ENCODE results near the gene NCK2. TPM values are rescaled to one million over a fixed set of nuclear protein-coding genes. Genes with fewer than 3 reads are reported as not detected.

The NCK2 gene
- total RNA-seq, 1 experiment from 2014 or later = 51.3 TPM

DNA sequence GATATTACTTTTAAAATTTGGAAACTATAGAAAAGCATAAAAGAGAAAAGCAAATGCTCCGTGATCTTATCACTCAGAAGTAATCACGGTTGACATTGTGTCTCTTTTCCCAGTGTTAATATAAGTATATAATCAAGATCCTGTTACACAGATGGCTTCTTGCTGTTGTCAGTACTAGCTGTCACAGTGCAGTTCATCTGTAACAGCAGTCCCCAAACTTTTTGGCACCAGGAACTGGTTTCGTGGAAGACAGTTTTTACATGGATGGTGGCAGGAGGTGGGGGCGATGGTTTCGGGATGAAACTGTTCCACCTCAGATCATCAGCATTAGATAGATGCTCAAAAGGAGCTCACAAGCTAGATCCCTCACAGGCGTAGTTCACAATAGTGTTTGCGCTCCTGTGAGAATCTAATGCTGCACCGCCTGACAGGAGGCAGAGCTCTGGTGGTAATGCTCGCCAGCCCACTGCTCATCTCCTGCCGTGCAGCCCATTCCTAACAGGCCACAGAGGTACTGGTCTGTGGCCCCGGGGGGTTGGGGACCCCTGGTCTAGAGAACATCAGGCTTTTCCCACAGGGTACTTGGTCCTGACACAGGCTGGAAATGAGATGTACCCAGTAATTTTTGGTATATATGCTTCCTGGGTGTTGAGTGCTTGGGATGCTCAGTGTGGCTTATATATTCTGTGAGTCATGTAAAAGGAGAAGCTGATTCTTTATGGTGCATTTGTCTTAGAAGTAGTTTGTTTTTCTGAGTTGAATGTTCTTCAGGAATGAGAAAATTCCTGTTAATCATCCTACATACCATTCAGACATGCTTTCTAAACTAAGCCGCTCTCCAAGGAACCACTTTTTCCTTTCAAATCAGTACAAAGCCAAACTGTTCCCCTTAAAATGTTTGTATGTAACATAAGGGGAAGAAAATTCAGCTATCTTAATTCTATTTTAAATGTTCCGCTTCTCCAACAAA, 121.8 kb downstream of the NCK2 start:
- peak; percentile 5 for DNase-seq (ENCODE audit: low read depth)

DNA sequence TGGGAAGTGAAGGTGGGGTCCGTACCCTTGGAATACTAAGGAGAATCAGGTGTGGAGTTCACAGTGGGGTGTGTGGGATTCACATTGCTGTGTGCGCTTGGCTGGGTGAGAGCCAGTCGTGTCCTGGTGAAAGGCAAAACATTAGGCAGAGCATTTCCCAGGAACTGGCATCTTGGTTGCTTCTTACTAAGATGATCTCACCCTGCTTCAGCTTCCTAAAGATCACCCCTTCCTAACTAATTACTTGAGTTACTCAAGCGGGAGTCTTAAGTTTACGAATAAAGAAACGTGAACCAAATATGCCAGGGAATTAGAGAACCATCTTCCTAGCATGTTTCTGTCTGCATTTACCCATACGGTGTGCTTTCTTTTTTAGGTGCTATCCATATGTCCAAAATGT, 122.9 kb downstream of the NCK2 start:
- no peak for DNase-seq (ENCODE audit: low read depth)

DNA sequence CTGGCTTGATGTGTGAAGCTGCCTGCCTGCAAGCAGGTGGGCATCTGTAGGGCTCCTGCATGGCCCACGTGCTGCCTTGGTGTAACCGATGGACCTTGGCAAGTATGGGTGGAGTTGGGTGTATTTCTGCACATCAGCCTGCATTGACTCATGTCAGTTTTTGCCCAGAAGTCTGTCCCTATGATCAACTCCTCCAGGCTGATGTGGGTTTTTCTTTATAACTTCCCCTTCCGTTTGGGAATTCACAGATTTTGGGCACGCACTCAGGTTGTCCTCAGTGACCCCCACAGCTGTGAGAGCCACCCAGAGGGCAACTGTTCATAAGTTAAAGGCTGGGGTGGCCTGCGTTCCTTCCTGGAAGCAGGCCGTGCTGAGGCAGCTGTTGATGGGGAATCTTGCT, 123.3 kb downstream of the NCK2 start:
- no peak for DNase-seq (ENCODE audit: low read depth)

DNA sequence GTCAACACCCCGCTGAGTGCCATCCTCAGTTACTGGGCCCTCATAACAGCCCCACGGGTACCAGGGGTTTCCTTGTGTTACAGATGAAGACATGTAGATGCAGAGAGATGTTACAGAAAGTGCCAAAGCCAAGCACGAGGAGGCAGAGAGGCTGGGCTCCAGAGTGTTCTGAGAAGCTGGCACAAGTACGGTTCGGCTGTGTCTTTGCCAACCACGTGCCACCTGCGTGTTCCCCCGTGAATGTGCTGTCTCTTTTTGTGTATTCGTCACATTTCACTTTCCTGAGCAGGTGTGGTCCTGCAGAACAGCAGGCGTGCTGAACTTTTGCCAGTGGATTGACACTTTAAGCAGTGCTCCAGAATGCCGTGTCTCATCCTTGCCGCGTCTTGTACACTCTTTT, 124.6 kb downstream of the NCK2 start:
- DNase-seq (ENCODE audit: low read depth) = no peak

DNA sequence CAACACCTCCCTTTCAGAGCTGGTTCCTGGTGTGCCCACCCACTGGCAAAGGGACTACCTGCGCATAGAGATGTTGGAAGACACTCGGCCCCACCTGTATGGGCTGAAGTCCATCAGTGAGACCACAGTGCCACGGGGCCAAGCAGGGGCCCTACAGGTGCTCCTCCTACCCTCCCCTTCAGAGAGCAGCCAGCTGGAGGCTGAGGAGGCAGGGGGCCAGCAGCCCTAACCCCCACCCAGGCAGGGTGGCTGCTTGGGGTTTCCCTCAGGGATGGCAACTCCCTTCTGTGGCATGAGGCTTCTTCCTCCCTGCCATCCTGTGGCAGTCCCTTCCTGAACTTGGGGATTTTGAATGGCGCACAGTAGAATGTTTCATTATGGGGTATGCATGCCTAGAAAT, 125.3 kb downstream of the NCK2 start:
- no peak for DNase-seq (ENCODE audit: low read depth)

DNA sequence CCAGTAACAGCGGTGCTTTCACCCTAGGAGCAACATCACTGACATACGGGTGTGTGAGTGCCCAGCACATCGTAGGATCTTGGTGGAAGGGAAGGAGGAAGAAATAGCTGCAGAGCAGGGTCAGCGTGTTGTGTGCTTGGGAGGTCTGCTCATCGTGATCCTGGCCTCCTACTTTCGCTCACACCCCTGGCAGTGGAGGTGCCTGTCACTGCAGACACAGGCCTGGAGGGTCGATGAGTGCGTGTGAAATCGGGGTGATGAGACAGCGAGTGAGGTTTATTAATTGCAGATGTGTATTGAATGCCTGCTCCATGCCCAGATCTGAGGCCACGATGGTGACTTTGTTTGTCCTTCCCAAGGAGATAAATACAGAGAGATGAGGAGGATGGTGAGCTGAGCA, 126.1 kb downstream of the NCK2 start:
- DNase-seq (ENCODE audit: low read depth) = no peak

DNA sequence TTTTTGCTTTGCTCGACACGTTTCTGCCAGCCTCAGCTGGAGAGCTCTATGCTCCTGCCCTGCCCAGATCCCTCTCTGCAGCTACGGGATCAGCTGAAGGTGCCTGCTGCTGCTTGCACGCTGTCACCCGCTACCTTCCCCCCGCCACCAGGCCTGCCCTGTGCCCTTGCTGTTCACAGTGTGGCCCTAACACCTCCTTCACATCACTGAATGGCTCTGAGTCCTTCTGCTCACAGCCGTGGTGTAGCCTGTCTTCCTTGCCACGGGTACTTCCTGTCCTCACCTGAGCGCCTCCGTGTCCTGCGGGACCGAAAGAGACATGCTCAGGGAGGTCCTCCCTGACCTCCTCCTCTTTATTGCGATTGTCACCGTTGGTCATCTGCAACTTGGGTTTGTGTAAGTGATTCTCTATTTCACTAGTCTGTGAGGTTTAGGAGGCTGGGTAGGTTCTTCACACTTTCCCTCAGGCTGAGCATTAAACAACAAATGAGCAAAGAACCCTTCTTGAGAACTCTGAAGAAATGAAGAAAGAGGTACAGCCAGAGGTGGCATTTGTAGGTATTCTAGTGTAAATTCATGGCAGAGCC, 127.5 kb downstream of the NCK2 start:
- DNase-seq (ENCODE audit: low read depth) = no peak

DNA sequence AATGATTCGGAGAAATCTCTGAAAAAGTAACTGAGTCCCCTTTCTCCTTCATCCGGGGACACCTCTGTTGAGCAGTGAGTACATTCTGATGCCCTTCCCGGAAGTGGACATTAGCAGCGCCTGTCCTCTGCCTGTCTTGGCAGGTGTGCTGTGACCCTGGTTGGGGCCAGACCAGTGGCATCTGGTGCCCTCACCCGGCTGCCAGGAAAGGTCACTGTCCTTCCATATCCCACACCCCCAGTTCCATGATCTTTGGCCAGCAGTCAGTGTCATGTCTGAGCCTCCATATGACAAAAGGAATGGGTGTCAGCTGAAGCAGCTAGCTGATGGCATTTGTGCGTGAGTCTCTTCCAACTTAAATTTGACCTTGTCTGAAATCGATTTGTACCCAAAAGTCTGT, 128.1 kb downstream of the NCK2 start:
- DNase-seq (ENCODE audit: low read depth) = no peak

DNA sequence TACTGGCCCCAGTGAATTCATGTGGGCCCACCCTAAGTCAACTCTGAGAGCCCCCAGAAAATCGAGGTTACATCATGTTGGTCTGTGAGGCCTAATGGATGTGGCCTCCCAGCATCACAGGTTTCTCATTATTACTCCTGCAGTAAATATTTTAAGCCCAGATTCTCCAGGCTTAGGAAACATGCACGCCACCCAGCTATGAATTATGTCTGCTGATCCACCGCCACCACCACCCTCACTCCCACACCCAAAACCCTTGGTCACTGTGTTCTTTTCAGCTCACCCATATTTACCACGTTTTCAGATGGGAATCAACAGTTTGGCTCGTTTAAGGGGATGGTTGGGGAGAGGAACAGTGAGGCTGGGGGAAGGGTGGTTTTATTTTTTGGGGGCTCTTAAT, 128.6 kb downstream of the NCK2 start:
- no peak for DNase-seq (ENCODE audit: low read depth)

DNA sequence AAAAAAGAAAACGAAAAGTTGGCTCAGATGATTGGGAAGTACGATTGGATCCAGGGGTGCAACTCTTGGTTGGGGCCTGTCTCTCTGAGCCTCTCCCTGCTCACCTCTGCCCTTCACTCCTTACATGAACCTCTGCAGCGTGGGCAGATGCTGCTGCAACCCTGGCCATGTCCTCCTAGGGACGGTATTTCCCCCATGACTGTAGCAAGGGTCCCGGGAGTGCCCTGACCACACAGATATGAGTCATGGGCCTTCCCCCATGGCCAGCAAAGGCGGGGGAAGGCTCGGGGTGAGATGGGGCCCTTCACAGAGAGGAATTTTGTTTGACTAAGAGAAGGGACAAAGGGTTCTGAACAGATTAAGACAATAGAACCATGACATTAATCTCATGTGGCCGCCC, 129.0 kb downstream of the NCK2 start:
- peak; percentile 85 for DNase-seq (ENCODE audit: low read depth)

DNA sequence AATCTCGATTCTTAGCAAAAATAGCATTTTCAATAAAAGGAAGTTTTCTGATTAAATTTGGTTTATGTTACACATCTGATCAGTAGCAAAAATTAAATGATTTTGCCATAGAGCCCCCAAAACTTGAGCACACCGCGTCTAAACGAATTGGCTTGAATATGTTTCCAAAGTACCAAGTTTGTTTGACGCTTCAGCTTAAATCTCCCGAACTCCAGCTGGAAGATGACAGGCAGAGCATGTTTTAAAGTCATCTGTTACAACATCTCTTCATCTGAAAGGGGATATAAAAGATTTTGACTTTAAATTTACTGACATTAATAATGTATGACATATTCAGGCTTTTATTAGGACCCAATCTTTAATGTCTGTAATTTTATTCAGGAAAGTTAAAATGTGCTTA, 129.8 kb downstream of the NCK2 start:
- DNase-seq (ENCODE audit: low read depth) = no peak

DNA sequence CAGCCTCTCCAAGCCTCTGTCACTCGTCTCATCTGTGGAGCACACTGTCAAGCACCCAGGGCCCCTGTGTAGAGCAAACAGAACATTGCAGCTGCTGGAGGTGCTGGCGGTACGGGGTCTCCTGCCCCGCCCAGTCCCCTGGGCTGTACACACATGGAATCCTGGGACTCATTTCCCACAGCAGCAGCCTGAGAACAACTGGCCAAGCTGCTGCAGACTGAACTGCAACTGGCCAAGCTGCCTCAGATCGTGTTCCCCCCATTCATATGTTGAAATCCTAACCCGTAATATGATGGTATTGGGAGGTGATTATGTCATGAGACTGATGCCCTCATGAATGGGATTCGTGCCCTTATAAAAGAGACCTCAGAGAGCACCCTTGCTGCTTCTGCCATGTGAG, 130.5 kb downstream of the NCK2 start:
- DNase-seq (ENCODE audit: low read depth) = no peak

DNA sequence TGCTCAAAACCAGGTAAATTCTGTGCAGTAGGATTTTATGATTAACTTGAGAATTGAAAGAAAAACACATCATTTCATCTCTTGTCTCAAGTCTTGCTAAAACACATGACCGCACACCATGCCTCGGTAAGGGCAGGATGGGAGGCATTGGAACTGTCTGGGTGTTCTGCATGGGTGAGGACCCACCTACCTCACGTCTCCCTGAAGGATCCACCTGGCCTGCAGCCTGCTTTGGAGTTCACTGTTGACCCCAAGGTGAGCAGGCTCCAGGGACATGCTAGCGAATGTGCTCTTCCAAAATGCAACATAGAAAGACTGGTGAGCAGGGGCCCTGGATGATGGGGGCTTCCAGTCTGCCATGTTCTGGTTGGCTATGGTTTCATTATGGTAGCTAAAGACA, 131.5 kb downstream of the NCK2 start:
- DNase-seq (ENCODE audit: low read depth) = no peak

DNA sequence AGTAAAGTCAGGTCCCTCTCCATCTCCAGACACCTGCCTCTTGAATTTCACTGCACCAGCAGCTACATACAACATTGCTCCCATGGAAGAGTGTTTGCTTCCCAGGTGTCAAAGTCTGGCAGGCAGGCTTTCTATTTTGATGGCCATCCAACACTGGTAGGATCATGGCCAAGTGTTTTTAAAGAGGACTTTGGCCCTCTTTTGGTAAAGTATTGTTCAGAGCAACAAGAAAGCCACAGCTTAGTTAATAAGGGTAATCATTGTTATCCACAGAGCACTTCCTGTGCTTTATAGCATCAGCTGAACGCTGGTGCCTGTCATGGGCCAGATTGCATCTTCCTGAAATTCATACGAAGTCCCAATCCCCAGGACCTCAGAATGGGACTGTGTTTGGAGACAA, 133.2 kb downstream of the NCK2 start:
- DNase-seq (ENCODE audit: low read depth) = no peak

DNA sequence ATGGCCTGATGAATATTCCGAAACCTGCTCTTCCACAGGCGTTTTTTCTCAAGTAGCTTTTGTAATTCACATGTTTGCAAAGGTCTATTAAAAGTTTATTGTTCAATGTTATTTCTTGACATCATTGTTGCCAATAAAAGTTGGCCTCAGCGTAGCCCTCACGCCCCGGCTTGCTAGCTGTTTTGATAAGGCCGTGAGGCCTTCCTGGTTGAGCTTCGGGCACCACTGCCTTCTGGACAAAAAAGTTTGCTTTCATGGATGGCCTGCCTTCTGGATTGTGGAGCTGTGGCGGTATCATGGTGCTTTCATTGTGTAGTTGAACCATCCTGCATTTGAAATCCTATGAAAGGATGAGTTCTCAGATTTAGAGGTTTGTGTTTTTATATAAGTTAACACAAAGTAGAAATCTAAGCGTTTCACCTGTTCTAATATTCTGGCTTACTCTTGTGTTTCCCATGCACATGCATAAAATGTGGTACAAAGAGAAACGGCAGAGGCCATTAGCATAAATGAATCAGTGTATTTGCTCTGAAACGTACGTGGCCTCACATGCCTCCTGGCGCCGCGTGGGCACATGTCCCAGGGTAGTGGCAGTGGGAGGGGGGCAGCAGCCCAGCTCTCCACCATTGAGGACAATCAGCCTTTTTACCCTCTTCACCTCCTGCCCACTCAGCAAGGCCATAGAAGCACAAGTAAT, 134.5 kb downstream of the NCK2 start:
- no peak for DNase-seq (ENCODE audit: low read depth)

DNA sequence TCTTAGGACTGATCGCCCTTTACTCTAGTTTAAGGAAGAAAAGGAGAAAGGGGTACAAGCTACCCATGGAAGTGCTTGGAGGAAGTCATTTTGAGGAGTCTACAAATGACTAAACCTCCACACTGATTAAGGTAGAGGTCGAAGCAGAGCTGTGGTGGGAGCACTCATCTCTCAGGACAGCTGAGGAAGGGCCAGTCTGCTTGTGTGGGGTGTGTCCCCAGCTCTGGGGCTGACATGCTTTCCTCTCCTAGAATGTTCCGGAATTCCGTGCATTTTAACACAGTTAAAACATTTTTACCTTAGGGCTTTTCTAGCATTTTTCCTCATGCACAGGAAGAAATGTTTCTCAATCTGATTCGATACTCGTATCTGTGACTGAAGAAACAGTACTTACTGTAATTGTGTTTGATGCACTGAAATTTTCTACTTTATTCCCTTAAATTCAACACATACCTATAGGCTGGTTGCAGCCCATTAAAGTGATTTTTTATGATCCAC, 135.1 kb downstream of the NCK2 start:
- no peak for DNase-seq (ENCODE audit: low read depth)

DNA sequence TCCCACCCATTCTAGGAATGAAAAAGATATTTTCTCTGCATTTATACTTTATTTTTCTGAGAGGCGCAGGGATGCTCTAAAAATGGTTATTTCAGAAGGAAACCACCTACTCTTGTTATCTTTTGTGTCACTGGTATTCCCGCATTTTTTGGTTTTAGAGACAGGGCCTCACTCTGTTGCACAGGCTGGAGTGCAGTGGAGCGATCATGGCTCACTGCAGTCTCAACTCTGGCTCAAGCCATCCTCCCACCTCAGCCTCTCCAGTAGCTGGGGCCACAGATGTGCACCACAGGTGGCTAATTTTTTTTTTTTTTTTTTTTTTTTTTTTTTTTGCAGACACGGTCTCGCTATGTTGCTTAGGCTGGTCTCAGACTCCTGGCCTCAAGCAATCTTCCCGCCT, 135.9 kb downstream of the NCK2 start:
- DNase-seq (ENCODE audit: low read depth) = no peak

DNA sequence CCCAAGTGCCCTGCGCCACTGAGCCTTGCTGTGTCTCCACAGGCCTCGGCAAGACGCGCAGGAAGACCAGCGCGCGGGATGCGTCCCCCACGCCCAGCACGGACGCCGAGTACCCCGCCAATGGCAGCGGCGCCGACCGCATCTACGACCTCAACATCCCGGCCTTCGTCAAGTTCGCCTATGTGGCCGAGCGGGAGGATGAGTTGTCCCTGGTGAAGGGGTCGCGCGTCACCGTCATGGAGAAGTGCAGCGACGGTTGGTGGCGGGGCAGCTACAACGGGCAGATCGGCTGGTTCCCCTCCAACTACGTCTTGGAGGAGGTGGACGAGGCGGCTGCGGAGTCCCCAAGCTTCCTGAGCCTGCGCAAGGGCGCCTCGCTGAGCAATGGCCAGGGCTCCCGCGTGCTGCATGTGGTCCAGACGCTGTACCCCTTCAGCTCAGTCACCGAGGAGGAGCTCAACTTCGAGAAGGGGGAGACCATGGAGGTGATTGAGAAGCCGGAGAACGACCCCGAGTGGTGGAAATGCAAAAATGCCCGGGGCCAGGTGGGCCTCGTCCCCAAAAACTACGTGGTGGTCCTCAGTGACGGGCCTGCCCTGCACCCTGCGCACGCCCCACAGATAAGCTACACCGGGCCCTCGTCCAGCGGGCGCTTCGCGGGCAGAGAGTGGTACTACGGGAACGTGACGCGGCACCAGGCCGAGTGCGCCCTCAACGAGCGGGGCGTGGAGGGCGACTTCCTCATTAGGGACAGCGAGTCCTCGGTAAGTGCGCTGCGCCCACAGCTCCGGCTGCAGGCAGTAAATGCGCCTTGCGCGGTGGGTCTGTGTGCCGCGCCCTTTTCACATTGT, 136.8 kb downstream of the NCK2 start:
- DNase-seq (ENCODE audit: low read depth) = no peak

DNA sequence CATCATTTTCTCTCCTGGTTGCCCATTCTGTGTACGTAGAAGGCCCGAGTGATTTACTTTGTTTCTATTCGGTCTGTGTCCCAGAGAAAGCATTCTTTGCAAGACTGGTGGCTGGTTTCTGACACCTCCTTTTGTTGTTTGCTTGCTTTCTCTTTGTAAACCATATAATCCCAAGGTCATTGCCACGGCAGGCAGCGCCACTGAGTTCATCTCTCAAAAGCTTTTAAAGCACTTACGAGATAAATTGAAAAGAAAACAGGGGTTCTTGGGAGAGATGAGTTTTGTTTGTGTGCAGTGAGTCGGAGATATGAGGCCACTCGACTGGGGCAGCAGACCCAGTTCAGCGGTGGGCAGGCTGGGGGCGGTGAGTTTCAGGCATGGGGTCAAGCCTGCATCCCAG, 137.6 kb downstream of the NCK2 start:
- no peak for DNase-seq (ENCODE audit: low read depth)

DNA sequence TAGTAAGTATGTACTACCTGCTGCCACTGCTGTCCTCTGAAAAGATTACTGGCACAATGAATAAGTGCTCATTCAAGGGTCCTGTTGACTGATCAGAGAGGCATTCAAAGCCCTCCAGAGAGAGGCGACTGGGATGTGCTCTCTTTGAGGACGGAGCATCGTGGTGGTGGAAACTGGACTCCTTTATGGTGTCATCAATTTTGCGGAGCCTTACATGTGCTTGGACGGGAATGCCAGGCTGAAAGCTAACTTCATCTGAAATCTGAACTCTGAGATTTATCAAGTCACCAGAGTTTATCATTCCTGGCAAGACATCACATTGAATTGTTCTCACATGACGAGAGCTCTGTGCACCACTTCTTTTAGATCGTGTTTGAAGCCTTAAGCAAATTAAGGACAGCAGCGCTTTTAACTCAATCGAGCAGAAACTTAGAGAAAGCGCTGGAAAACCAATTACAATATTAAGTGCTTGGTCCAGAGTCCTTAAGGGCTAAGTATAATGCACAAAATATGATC, 138.3 kb downstream of the NCK2 start:
- no peak for DNase-seq (ENCODE audit: low read depth)
